ENCODE measurements around the gene RABAC1. TPM values are rescaled to one million over a fixed set of nuclear protein-coding genes. Genes with fewer than 3 reads are reported as not detected.
"Not testable (repeated sequence)": the region's sequence is repeated elsewhere in the genome, so short reads cannot be mapped to it uniquely, and the experiment has no call there.

RABAC1 gene
- total RNA-seq, 1 experiment from 2014 or later = 115 TPM

- Histone ChIP-seq H3K4me3 (no peak overlapping the region), H3K36me3 (no peaks in the 10 kb centered on the region), H3K27me3 (replicated peaks) (peaks cover 72% of the 10 kb centered on the region), H3K4me1 (replicated peaks) (peaks cover 13% of the 10 kb centered on the region), H3K27ac (no peak overlapping the region), H3K9me3 (replicated peaks) (no peaks in the 10 kb centered on the region; the same call in 1 of the 2 replicates)
- no peak for DNase-seq (ENCODE audit: low read depth in 1 of 2, low spot score in 2 of 2)
These were observed 36.2 kb upstream of the RABAC1 start for GRCh38 chr19:41994994-41995958.

- peaks cover 13% of the 10 kb centered on the region for H3K4me1 ChIP-seq (replicated peaks)
- H3K36me3 ChIP-seq = no peaks in the 10 kb centered on the region
- no peak overlapping the region for H3K4me3 ChIP-seq
- H3K27ac ChIP-seq = no peak overlapping the region
- DNase-seq (ENCODE audit: low read depth in 1 of 2, low spot score in 2 of 2) = no peak
- H3K9me3 ChIP-seq (replicated peaks) = no peaks in the 10 kb centered on the region; the same call in 1 of the 2 replicates
- peaks cover 70% of the 10 kb centered on the region for H3K27me3 ChIP-seq (replicated peaks)
These were observed 35.4 kb upstream of the RABAC1 start for GRCh38 chr19:41994521-41994971.

GRCh38 chr19:41993612-41994483, 34.7 kb upstream of the RABAC1 start, which contains the start of gene ATP1A3:
ATP1A3 (minus strand) TSS chr19:41994230; CDS start chr19:41994076, 154 bp downstream.
- Histone ChIP-seq H3K4me3 (peak within 1 kb of the TSS; percentile 25), H3K9me3 (replicated peaks) (no peaks in the 10 kb centered on the region; the same call in 1 of the 2 replicates), H3K36me3 (no peaks in the 10 kb centered on the region), H3K4me1 (replicated peaks) (peaks cover 13% of the 10 kb centered on the region), H3K27ac (no peak within 1 kb of the TSS), H3K27me3 (replicated peaks) (peaks cover 67% of the 10 kb centered on the region)
- peak in 1 of 2 experiments; percentile 42 for DNase-seq (ENCODE audit: low read depth in 1 of 2, low spot score in 2 of 2)

GRCh38 chr19:41991925-41992569, 32.9 kb upstream of the RABAC1 start:
- H3K4me1 ChIP-seq (replicated peaks); H3K4me3 ChIP-seq; H3K27ac ChIP-seq; H3K36me3 ChIP-seq; H3K9me3 ChIP-seq (replicated peaks); DNase-seq (ENCODE audit: low read depth in 1 of 2, low spot score in 2 of 2): not testable (repeated sequence)
- peaks cover 54% of the 10 kb centered on the region for H3K27me3 ChIP-seq (replicated peaks)

GRCh38 chr19:41991025-41991424, 31.9 kb upstream of the RABAC1 start:
- no peaks in the 10 kb centered on the region for H3K9me3 ChIP-seq (replicated peaks)
- H3K36me3 ChIP-seq = no peaks in the 10 kb centered on the region
- H3K4me1 ChIP-seq (replicated peaks) = peaks cover 9% of the 10 kb centered on the region
- H3K4me3 ChIP-seq = no peak overlapping the region
- peaks cover 47% of the 10 kb centered on the region for H3K27me3 ChIP-seq (replicated peaks)
- H3K27ac ChIP-seq = no peak overlapping the region
- DNase-seq (ENCODE audit: low read depth in 1 of 2, low spot score in 2 of 2) = no peak

GRCh38 chr19:41990615-41991014, 31.5 kb upstream of the RABAC1 start:
- Histone ChIP-seq H3K9me3 (replicated peaks) (no peaks in the 10 kb centered on the region), H3K4me1 (replicated peaks) (peaks cover 9% of the 10 kb centered on the region), H3K27me3 (replicated peaks) (peaks cover 44% of the 10 kb centered on the region), H3K36me3 (no peaks in the 10 kb centered on the region), H3K27ac (no peak overlapping the region), H3K4me3 (no peak overlapping the region)
- DNase-seq (ENCODE audit: low read depth in 1 of 2, low spot score in 2 of 2) = no peak

- Histone ChIP-seq H3K36me3 (no peaks in the 10 kb centered on the region), H3K27ac (no peak overlapping the region), H3K4me3 (no peak overlapping the region), H3K9me3 (replicated peaks) (no peaks in the 10 kb centered on the region), H3K4me1 (replicated peaks) (peaks cover 9% of the 10 kb centered on the region), H3K27me3 (replicated peaks) (peaks cover 44% of the 10 kb centered on the region)
- no peak for DNase-seq (ENCODE audit: low read depth in 1 of 2, low spot score in 2 of 2)
These were observed 30.9 kb upstream of the RABAC1 start for GRCh38 chr19:41990028-41990427.

- H3K4me3 ChIP-seq = no peak overlapping the region
- no peaks in the 10 kb centered on the region for H3K36me3 ChIP-seq
- H3K27ac ChIP-seq = no peak overlapping the region
- H3K27me3 ChIP-seq (replicated peaks) = peaks cover 37% of the 10 kb centered on the region
- peaks cover 6% of the 10 kb centered on the region for H3K4me1 ChIP-seq (replicated peaks)
- no peak for DNase-seq (ENCODE audit: low read depth in 1 of 2, low spot score in 2 of 2)
- no peaks in the 10 kb centered on the region for H3K9me3 ChIP-seq (replicated peaks)
These were observed 29.8 kb upstream of the RABAC1 start for GRCh38 chr19:41988947-41989346.

GRCh38 chr19:41987141-41987860, 28.2 kb upstream of the RABAC1 start:
- Histone ChIP-seq H3K27me3 (replicated peaks) (peaks cover 36% of the 10 kb centered on the region), H3K27ac (no peak overlapping the region), H3K36me3 (no peaks in the 10 kb centered on the region), H3K4me1 (replicated peaks) (no peaks in the 10 kb centered on the region), H3K9me3 (replicated peaks) (no peaks in the 10 kb centered on the region), H3K4me3 (no peak overlapping the region)
- DNase-seq (ENCODE audit: low read depth in 1 of 2, low spot score in 2 of 2) = no peak

- peaks cover 22% of the 10 kb centered on the region for H3K27me3 ChIP-seq (replicated peaks)
- H3K27ac ChIP-seq = no peak overlapping the region
- H3K4me1 ChIP-seq (replicated peaks) = no peaks in the 10 kb centered on the region
- H3K9me3 ChIP-seq (replicated peaks) = no peaks in the 10 kb centered on the region
- H3K4me3 ChIP-seq = no peak overlapping the region
- H3K36me3 ChIP-seq = no peaks in the 10 kb centered on the region
- DNase-seq (ENCODE audit: low read depth in 1 of 2, low spot score in 2 of 2) = no peak
These were observed 25.8 kb upstream of the RABAC1 start for GRCh38 chr19:41984961-41985360.

- Histone ChIP-seq H3K4me3 (no peak overlapping the region), H3K36me3 (no peaks in the 10 kb centered on the region), H3K27ac (no peak overlapping the region), H3K9me3 (replicated peaks) (no peaks in the 10 kb centered on the region), H3K27me3 (replicated peaks) (peaks cover 11% of the 10 kb centered on the region), H3K4me1 (replicated peaks) (no peaks in the 10 kb centered on the region)
- DNase-seq (ENCODE audit: low read depth in 1 of 2, low spot score in 2 of 2) = no peak
These were observed 22.6 kb upstream of the RABAC1 start for GRCh38 chr19:41981724-41982123.

- H3K36me3 ChIP-seq = no peaks in the 10 kb centered on the region
- no peak overlapping the region for H3K4me3 ChIP-seq
- H3K9me3 ChIP-seq (replicated peaks) = no peaks in the 10 kb centered on the region
- no peak for DNase-seq (ENCODE audit: low read depth in 1 of 2, low spot score in 2 of 2)
- H3K27me3 ChIP-seq (replicated peaks) = peaks cover 15% of the 10 kb centered on the region; the same call in 1 of the 2 replicates
- no peaks in the 10 kb centered on the region for H3K4me1 ChIP-seq (replicated peaks)
- no peak overlapping the region for H3K27ac ChIP-seq
These were observed 19.3 kb upstream of the RABAC1 start for GRCh38 chr19:41978470-41978869.

GRCh38 chr19:41977916-41978315, 18.8 kb upstream of the RABAC1 start:
- no peak for DNase-seq (ENCODE audit: low read depth in 1 of 2, low spot score in 2 of 2)
- no peaks in the 10 kb centered on the region for H3K4me1 ChIP-seq (replicated peaks)
- H3K27me3 ChIP-seq (replicated peaks) = peaks cover 12% of the 10 kb centered on the region; the same call in 1 of the 2 replicates
- H3K27ac ChIP-seq = no peak overlapping the region
- H3K4me3 ChIP-seq = no peak overlapping the region
- no peaks in the 10 kb centered on the region for H3K36me3 ChIP-seq
- H3K9me3 ChIP-seq (replicated peaks) = no peaks in the 10 kb centered on the region
